K562 (cell line): ENCODE measurements around the gene SRPK1. TPM values are rescaled to one million over a fixed set of nuclear protein-coding genes. Genes with fewer than 3 reads are reported as not detected.
A peak's percentile ranks its signal among the peaks of the same experiment; 100 is the strongest.

ENCODE experiments used
- ARID1B ChIP-seq: fragments of 450-650 bp; IDR thresholded peaks from 2 replicates; pipeline ENCODE4 v1.6.1; 2016; ENCODE audit warnings: antibody characterized with exemption, mild to moderate bottlenecking, inconsistent platforms
- CBFB ChIP-seq: sonication (generic); formaldehyde crosslinking; IDR thresholded peaks from 2 replicates; pipeline ENCODE4 v1.4.0; 2020; ENCODE audit warnings: mild to moderate bottlenecking, missing genetic modification reagents
- DACH1 ChIP-seq: fragments of 450-650 bp; IDR thresholded peaks from 2 replicates; pipeline ENCODE4 v1.6.1; 2018; ENCODE audit not compliant: partially characterized antibody
- EP400 ChIP-seq: fragments of 450-650 bp; IDR thresholded peaks from 2 replicates; pipeline ENCODE4 v1.6.1; 2017; ENCODE audit warnings: antibody characterized with exemption, mild to moderate bottlenecking, moderate library complexity
- GATAD2B ChIP-seq: fragments of 450-650 bp; IDR thresholded peaks from 2 replicates; pipeline ENCODE4 v1.6.1; 2017; ENCODE audit warnings: mild to moderate bottlenecking, borderline replicate concordance
- HDAC1 ChIP-seq, 2 experiments: fragments of 450-650 bp; IDR thresholded peaks; 2 replicates each; pipeline ENCODE4 v1.6.1; 2016 to 2017; ENCODE audit warnings: inconsistent platforms in 1 of 2, mild to moderate bottlenecking in 1 of 2, moderate library complexity in 1 of 2
- HDGF ChIP-seq: fragments of 450-650 bp; IDR thresholded peaks from 2 replicates; pipeline ENCODE4 v1.6.1; 2016
- HNRNPL ChIP-seq: fragments of 200-400 bp; formaldehyde crosslinking; IDR thresholded peaks from 2 replicates; pipeline ENCODE4 v1.6.1; 2017; ENCODE audit warnings: low read depth, mild to moderate bottlenecking, low read length
- IRF9 ChIP-seq: fragments of 450-650 bp; IDR thresholded peaks from 2 replicates; pipeline ENCODE4 v1.6.1; 2016; ENCODE audit warnings: missing biosample characterization, missing genetic modification characterization
- NFE2 ChIP-seq: IDR thresholded peaks from 2 replicates; pipeline ENCODE4 v1.6.1; 2014; ENCODE audit warnings: antibody characterized with exemption, low read depth
- POU5F1 ChIP-seq: fragments of 150-350 bp; IDR thresholded peaks from 2 replicates; pipeline ENCODE4 v1.6.1; 2014; ENCODE audit warnings: borderline replicate concordance, low read length, low read depth, mild to moderate bottlenecking; ENCODE audit not compliant: partially characterized antibody
- RFX7 ChIP-seq: fragments of 250-450 bp; sonication (Bioruptor Pico); IDR thresholded peaks from 2 replicates; pipeline ENCODE4 v1.5.1; 2021; ENCODE audit warnings: mild to moderate bottlenecking
- SIN3A ChIP-seq, 2 experiments: fragments of 150-350 bp in 1 of 2; IDR thresholded peaks; 2 replicates each; pipeline ENCODE4 v1.6.1; 2011 to 2016; ENCODE audit warnings: borderline replicate concordance in 2 of 2, low read depth in 2 of 2, low read length in 2 of 2, mild to moderate bottlenecking in 2 of 2, moderate library complexity in 2 of 2; ENCODE audit not compliant: control insufficient read depth in 1 of 2
- SMARCA4 ChIP-seq: fragments of 450-650 bp; IDR thresholded peaks from 2 replicates; pipeline ENCODE4 v1.6.1; 2016
- TBL1XR1 ChIP-seq, 2 experiments: IDR thresholded peaks; 2 replicates each; pipeline ENCODE4 v1.6.1; 2012; ENCODE audit warnings: improper control_type of control experiment in 2 of 2, low read length in 2 of 2, mild to moderate bottlenecking in 1 of 2
- U2AF2 ChIP-seq: fragments of 200-400 bp; formaldehyde crosslinking; optimal IDR thresholded peaks from 2 replicates; pipeline ENCODE3; 2017; ENCODE audit warnings: low read depth, mild to moderate bottlenecking, low read length
- ZNF76 ChIP-seq: fragments of 250-450 bp; sonication (Bioruptor Pico); IDR thresholded peaks from 2 replicates; pipeline ENCODE4 v1.4.0; 2020; ENCODE audit warnings: mild to moderate bottlenecking, moderate library complexity, borderline replicate concordance
- ZNF77 ChIP-seq: fragments of 250-450 bp; sonication (Bioruptor Pico); IDR thresholded peaks from 2 replicates; pipeline ENCODE4 v1.5.0; 2020
- polyA plus RNA-seq, 8 experiments: library from polyadenylated mRNA; depleted of rRNA in 4 of 8; stranded (reverse) in 5 of 8; unstranded in 3 of 8; fragments of >200 nt; fragmentation: Nextera tagmentation in 2 of 8; fragmentation: Illumina TruSeq in 1 of 8; extraction: Ambion mirVana in 2 of 8; extraction: Trizol in 1 of 8; gene quantifications; 2 replicates each; pipeline versions ENCODE4 v1.2.1 to v1.2.3, GENCODE V29; 2011 to 2014; ENCODE audit warnings: inconsistent platforms in 1 of 8, missing spikeins in 1 of 8
- total RNA-seq, 7 experiments: library from RNA; depleted of rRNA in 6 of 7; stranded (reverse); fragments of >200 nt in 6 of 7; fragmentation: Illumina TruSeq in 2 of 7; extraction: Trizol in 2 of 7; gene quantifications; 2 replicates each; pipeline versions ENCODE4 v1.2.1 to v1.2.3, GENCODE V29; 2011 to 2021; ENCODE audit warnings: low replicate concordance in 1 of 7
- TF ChIP-seq, protein P1 (sequence below): fragments of 200-800 bp; sonication (Bioruptor generic); IDR thresholded peaks from 2 replicates; pipeline ENCODE4 v1.6.1; 2017; ENCODE audit warnings: missing genetic modification characterization, missing compliant biosample characterization
- TF ChIP-seq, protein P2 (sequence below), 2 experiments: fragments of 200-800 bp in 1 of 2; sonication (Bioruptor generic) in 1 of 2; sonication (generic) in 1 of 2; formaldehyde crosslinking in 1 of 2; IDR thresholded peaks in 1 of 2; conservative IDR thresholded peaks in 1 of 2; 2 replicates each; pipeline versions ENCODE4 v1.5.0 to v1.6.1; 2016 to 2020; ENCODE audit warnings: missing compliant biosample characterization in 1 of 2, missing genetic modification characterization in 1 of 2, missing genetic modification reagents in 1 of 2
- TF ChIP-seq, protein P3 (sequence below): fragments of 250-450 bp; sonication (Bioruptor Pico); IDR thresholded peaks from 2 replicates; pipeline ENCODE4 v1.8.0; 2022; ENCODE audit warnings: inconsistent platforms
- TF ChIP-seq, protein P4 (sequence below), 3 experiments: fragments of 200-800 bp in 1 of 3; sonication (Bioruptor generic) in 1 of 3; sonication (generic) in 1 of 3; formaldehyde crosslinking in 1 of 3; IDR thresholded peaks; 2 replicates each; pipeline versions ENCODE4 v1.6.1 to v1.8.0; 2016 to 2022; ENCODE audit warnings: mild to moderate bottlenecking in 2 of 3, missing compliant biosample characterization in 2 of 3, missing genetic modification characterization in 2 of 3, missing genetic modification reagents in 1 of 3

The SRPK1 gene
- total and polyA plus RNA-seq, 9 of the 15 experiments (the other 6 are each of a cell fraction or from before 2014, with no cell fraction given) = 99.6 to 185 (median 159) TPM

- TF ChIP-seq HNRNPL (no peak), TBL1XR1 (IDR thresholded peaks at IDR 0.05; ENCODE audit: low read length in 2 of 2) (peak in 1 of 2 experiments; percentile 28; a peak in 1 of 4 replicates), SIN3A (IDR thresholded peaks at IDR 0.05; ENCODE audit: borderline replicate concordance in 2 of 2, control insufficient read depth in 1 of 2, low read depth in 2 of 2, low read length in 2 of 2) (no peak), CBFB (CRISPR knock-in tag) (no peak), POU5F1 (no peak), IRF9 (peak; percentile 85), ARID1B (peak; percentile 70), EP400 (0 out of 2 replicates have a peak, but pooled peaks have one; percentile 18), ZNF77 (CRISPR knock-in tag) (no peak), HDAC1 (IDR thresholded peaks at IDR 0.05) (no peak), ZNF76 (no peak), HDGF (no peak), GATAD2B (peak; percentile 18; the same call in 1 of the 2 replicates), NFE2 (peak; percentile 95), SMARCA4 (peak; percentile 65; the same call in 1 of the 2 replicates), RFX7 (no peak), U2AF2 (no peak), DACH1 (no peak)
- TF ChIP-seq, protein P1, sequence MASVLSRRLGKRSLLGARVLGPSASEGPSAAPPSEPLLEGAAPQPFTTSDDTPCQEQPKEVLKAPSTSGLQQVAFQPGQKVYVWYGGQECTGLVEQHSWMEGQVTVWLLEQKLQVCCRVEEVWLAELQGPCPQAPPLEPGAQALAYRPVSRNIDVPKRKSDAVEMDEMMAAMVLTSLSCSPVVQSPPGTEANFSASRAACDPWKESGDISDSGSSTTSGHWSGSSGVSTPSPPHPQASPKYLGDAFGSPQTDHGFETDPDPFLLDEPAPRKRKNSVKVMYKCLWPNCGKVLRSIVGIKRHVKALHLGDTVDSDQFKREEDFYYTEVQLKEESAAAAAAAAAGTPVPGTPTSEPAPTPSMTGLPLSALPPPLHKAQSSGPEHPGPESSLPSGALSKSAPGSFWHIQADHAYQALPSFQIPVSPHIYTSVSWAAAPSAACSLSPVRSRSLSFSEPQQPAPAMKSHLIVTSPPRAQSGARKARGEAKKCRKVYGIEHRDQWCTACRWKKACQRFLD (CRISPR knock-in tag) = 0 out of 2 replicates have a peak, but pooled peaks have one; percentile 33
- TF ChIP-seq, protein P2, sequence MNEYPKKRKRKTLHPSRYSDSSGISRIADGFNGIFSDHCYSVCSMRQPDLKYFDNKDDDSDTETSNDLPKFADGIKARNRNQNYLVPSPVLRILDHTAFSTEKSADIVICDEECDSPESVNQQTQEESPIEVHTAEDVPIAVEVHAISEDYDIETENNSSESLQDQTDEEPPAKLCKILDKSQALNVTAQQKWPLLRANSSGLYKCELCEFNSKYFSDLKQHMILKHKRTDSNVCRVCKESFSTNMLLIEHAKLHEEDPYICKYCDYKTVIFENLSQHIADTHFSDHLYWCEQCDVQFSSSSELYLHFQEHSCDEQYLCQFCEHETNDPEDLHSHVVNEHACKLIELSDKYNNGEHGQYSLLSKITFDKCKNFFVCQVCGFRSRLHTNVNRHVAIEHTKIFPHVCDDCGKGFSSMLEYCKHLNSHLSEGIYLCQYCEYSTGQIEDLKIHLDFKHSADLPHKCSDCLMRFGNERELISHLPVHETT (CRISPR knock-in tag; conservative IDR thresholded peaks at IDR 0.05 in 1 of 2, IDR thresholded peaks at IDR 0.05 in 1 of 2) = peak in 1 of 2 experiments; percentile 64; a peak in 1 of 4 replicates
- TF ChIP-seq, protein P3, sequence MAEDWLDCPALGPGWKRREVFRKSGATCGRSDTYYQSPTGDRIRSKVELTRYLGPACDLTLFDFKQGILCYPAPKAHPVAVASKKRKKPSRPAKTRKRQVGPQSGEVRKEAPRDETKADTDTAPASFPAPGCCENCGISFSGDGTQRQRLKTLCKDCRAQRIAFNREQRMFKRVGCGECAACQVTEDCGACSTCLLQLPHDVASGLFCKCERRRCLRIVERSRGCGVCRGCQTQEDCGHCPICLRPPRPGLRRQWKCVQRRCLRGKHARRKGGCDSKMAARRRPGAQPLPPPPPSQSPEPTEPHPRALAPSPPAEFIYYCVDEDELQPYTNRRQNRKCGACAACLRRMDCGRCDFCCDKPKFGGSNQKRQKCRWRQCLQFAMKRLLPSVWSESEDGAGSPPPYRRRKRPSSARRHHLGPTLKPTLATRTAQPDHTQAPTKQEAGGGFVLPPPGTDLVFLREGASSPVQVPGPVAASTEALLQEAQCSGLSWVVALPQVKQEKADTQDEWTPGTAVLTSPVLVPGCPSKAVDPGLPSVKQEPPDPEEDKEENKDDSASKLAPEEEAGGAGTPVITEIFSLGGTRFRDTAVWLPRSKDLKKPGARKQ (CRISPR knock-in tag) = no peak
- TF ChIP-seq, protein P4, sequence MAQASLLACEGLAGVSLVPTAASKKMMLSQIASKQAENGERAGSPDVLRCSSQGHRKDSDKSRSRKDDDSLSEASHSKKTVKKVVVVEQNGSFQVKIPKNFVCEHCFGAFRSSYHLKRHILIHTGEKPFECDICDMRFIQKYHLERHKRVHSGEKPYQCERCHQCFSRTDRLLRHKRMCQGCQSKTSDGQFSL (CRISPR knock-in tag; IDR thresholded peaks at IDR 0.05) = no peak
- TF ChIP-seq, protein P4 (tag; IDR thresholded peaks at IDR 0.05) = no peak
These were observed 87.4 kb downstream of the SRPK1 start (continued) for GRCh38 chr6:35833536-35833935.
